Omental fat pad (tissue), 4 donors: ENCODE data around the gene CAD. TPM values are rescaled to one million over a fixed set of nuclear protein-coding genes. Genes with fewer than 3 reads are reported as not detected.

ENCODE experiments used
- ATAC-seq: fragments of 150-250 bp; one replicate; pipeline ENCODE4 v1.9.1; 2016; ENCODE audit warnings: mild to moderate bottlenecking, moderate library complexity; ENCODE audit not compliant: low FRiP score
- DNase-seq: peaks from one replicate; pipeline ENCODE4 v3.0.0-alpha.2; 2019; ENCODE audit warnings: low spot score
- total RNA-seq, 4 donors: library from RNA; depleted of rRNA; stranded (reverse); fragments of >200 nt; gene quantifications; one replicate each; pipeline ENCODE4 v1.1.0, GENCODE V29; 2016
- TF ChIP-seq, protein P1 (sequence below), 3 donors: fragments of 450-650 bp; IDR thresholded peaks; one replicate each; pipeline ENCODE4 v1.5.1; 2016 to 2017; ENCODE audit warnings: antibody characterized with exemption in 3 of 3, mild to moderate bottlenecking in 3 of 3, moderate library complexity in 2 of 3

Gene CAD
- total RNA-seq, 4 donors from 2014 or later: 14.6 to 29.3 (median 24.7) TPM

DNA sequence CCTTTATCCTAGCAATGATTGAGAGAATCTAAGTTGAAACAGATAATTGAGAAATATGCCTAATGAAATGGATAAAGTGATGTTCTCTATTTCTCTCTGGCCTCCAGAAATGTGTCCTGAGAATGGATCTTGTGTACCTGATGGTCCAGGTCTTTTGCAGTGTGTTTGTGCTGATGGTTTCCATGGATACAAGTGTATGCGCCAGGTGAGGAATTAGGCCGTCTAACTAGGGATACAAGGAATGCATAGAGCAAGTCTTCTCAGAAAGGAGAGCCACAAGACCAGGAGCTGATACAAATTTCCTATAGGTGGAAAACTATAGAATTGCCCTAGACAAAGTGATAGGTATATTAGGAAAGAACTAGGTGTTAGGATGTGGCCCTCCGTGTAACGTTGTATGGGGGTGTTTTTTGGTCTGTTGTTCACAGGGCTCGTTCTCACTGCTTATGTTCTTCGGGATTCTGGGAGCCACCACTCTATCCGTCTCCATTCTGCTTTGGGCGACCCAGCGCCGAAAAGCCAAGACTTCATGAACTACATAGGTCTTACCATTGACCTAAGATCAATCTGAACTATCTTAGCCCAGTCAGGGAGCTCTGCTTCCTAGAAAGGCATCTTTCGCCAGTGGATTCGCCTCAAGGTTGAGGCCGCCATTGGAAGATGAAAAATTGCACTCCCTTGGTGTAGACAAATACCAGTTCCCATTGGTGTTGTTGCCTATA is 592 bp upstream of the CAD start:
- TF ChIP-seq, protein P1, sequence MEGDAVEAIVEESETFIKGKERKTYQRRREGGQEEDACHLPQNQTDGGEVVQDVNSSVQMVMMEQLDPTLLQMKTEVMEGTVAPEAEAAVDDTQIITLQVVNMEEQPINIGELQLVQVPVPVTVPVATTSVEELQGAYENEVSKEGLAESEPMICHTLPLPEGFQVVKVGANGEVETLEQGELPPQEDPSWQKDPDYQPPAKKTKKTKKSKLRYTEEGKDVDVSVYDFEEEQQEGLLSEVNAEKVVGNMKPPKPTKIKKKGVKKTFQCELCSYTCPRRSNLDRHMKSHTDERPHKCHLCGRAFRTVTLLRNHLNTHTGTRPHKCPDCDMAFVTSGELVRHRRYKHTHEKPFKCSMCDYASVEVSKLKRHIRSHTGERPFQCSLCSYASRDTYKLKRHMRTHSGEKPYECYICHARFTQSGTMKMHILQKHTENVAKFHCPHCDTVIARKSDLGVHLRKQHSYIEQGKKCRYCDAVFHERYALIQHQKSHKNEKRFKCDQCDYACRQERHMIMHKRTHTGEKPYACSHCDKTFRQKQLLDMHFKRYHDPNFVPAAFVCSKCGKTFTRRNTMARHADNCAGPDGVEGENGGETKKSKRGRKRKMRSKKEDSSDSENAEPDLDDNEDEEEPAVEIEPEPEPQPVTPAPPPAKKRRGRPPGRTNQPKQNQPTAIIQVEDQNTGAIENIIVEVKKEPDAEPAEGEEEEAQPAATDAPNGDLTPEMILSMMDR (IDR thresholded peaks at IDR 0.05): no peak
- ATAC-seq (no peak), DNase-seq (no peak)

DNA sequence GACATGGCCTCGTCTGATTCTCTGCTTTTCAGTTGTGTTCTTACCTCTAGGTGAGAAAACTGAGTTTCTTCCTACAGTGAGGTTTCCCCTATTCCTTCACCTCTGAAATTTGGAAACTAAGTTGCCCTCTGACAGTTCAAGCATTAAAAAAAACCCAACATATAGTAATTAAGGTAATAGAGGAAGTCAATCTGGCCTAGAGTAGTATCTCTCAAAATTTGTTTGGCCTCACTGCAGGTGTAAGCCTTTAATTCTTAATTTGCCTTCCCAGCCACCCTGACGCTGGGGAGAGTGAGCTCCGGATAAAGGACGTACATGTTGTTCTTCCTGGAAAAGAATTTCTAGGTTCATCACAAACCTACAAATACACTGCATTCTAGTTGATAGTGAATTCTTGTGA is 1.4 kb downstream of the CAD start:
- TF ChIP-seq, protein P1 (IDR thresholded peaks at IDR 0.05): no peak
- DNase-seq (no peak), ATAC-seq (no peak)

DNA sequence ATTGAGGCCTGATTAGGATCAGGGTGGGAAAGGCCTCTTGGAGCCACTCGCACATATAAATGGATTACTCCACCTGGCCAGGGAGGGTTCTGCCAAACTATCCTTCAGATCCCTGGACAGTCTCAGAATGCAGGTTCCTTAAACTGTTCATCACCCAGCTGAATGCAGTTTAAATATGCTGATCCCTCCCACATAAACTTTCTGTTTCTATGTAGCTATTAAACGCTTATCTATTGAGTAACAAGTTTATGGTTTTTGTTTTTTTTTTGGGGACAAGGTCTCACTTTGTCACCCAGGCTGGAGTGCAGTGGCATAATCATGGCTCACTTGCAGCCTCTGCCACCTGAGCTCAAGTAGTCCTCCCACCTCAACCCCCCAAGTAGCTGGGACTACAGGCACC is 1.9 kb downstream of the CAD start:
- ATAC-seq (no peak), DNase-seq (no peak)
- TF ChIP-seq, protein P1 (IDR thresholded peaks at IDR 0.05): no peak

DNA sequence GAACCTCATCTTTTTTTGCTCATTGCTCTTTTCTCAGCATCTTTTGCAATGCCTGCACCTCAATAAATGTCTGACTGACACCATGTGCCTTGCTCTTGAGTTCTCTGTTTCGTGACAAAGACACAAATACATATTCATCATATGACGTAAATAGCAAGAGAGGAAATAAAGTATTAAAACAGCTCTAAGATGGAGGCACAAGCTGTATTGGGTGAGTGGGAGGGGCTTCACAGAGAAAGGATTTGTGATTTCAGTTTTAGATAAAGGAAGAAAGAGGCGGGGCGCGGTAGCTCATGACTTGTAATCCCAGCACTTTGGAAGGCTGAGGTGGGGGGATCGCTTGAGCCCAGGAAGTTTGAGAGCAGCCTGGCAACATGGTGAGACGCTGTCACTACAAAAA is 2.9 kb downstream of the CAD start:
- no peak for DNase-seq
- no peak for ATAC-seq
- TF ChIP-seq, protein P1 (IDR thresholded peaks at IDR 0.05): no peak

DNA sequence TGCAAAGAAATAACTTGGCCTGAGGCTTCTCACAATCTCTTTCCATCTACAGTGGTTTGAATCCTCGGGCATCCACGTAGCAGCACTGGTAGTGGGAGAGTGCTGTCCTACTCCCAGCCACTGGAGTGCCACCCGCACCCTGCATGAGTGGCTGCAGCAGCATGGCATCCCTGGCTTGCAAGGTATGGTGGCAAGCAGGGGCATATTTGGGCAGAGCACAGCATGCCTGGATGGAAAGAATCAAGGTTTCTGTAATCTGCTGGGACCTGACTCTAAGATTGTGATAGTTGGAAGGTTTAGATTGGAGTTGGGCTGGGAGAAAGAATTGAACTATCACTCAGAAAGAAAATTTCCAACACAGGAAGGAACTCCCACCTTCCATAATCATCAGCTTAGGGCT is 4.0 kb downstream of the CAD start:
- TF ChIP-seq, protein P1 (IDR thresholded peaks at IDR 0.05): no peak
- DNase-seq: no peak
- ATAC-seq: no peak

DNA sequence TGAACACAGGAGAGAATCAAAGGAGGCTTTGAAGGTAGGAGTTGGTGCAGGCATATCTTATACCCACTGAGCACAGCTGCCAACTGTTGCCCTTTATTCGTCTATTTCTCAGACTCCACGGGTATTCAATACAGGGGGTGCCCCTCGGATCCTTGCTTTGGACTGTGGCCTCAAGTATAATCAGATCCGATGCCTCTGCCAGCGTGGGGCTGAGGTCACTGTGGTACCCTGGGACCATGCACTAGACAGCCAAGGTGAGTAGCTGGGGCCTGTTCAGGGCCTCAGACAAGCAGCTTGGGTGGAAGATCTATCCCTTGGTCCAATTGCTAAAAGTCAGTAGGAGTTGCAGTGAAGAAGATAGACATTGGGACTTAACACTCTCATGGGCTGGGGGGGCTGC is 5.2 kb downstream of the CAD start:
- no peak for DNase-seq
- ATAC-seq: no peak
- TF ChIP-seq, protein P1 (IDR thresholded peaks at IDR 0.05): no peak

DNA sequence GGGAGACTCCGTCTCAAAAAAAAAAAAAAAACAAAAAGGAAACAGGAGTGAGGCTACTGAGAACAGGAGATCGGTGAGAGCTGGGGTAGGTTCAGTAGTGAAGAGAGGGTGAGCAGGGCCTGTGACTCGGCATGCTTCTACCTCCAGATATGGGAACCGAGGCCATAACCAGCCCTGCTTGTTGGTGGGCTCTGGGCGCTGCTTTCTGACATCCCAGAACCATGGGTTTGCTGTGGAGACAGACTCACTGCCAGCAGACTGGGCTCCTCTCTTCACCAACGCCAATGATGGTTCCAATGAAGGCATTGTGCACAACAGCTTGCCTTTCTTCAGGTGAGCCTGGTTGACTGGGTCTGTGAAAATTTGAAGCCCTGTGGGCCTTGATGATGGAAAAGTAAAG is 6.2 kb downstream of the CAD start:
- ATAC-seq (no peak), DNase-seq (no peak)
- TF ChIP-seq, protein P1 (IDR thresholded peaks at IDR 0.05): no peak
